Esophagus muscularis mucosa (tissue), 4 donors: ENCODE measurements around the gene FADS6. TPM values are rescaled to one million over a fixed set of nuclear protein-coding genes. Genes with fewer than 3 reads are reported as not detected.

Experiments used
- DNase-seq: peaks from one replicate; pipeline ENCODE4 v3.0.0-alpha.2; 2017; ENCODE audit errors: extremely low spot score
- H3K27ac ChIP-seq, 4 donors: fragments of 200-600 bp; sonication (generic); replicated peaks in 1 of 4; 1 replicate in 3 of 4; 2 replicates in 1 of 4; pipeline ENCODE4 v1.5.1; 2016 to 2019; ENCODE audit warnings: mild to moderate bottlenecking in 1 of 4
- H3K27me3 ChIP-seq, 4 donors: fragments of 200-600 bp; sonication (generic); one replicate each; pipeline versions ENCODE4 v1.5.1 to v1.6.0; 2016 to 2019
- H3K36me3 ChIP-seq, 4 donors: fragments of 200-600 bp; sonication (generic); one replicate each; pipeline ENCODE4 v1.5.1; 2016 to 2019
- H3K4me1 ChIP-seq, 4 donors: fragments of 200-600 bp; sonication (generic); one replicate each; pipeline ENCODE4 v1.5.1; 2016 to 2019
- H3K4me3 ChIP-seq, 4 donors: fragments of 200-600 bp; sonication (generic); 1 replicate in 2 of 4; 2 replicates in 2 of 4; pipeline ENCODE4 v1.5.1; 2016 to 2019; ENCODE audit warnings: mild to moderate bottlenecking in 4 of 4, moderate library complexity in 1 of 4
- H3K9me3 ChIP-seq, 4 donors: fragments of 200-600 bp; sonication (generic); 1 replicate in 3 of 4; 2 replicates in 1 of 4; pipeline ENCODE4 v1.5.1; 2016 to 2019
- CTCF ChIP-seq, 3 experiments: fragments of 200-600 bp in 2 of 3; fragments of 450-650 bp in 1 of 3; sonication (generic) in 2 of 3; IDR thresholded peaks; one replicate each; pipeline ENCODE4 v1.5.1; 2017 to 2019; ENCODE audit warnings: antibody characterized with exemption in 3 of 3, mild to moderate bottlenecking in 2 of 3, moderate library complexity in 1 of 3
- EP300 ChIP-seq: sonication (generic); formaldehyde crosslinking; IDR thresholded peaks from one replicate; pipeline ENCODE4 v1.6.1; 2017; ENCODE audit warnings: antibody characterized with exemption
- POLR2A ChIP-seq: fragments of 450-650 bp; IDR thresholded peaks from one replicate; pipeline ENCODE4 v1.6.1; 2017; ENCODE audit warnings: antibody characterized with exemption, moderate library complexity, mild to moderate bottlenecking, low read depth
- POLR2AphosphoS5 ChIP-seq, 2 donors: sonication (generic); formaldehyde crosslinking; IDR thresholded peaks; one replicate each; pipeline ENCODE4 v1.6.1; 2017; ENCODE audit warnings: antibody characterized with exemption in 2 of 2
- WGBS: methylation state at CpG from one replicate; pipeline ENCODE4 v1.1.5; 2018; 5-methylcytosine and 5-hydroxymethylcytosine counted together
- intact Hi-C: fragments of 100-400 bp; cut with DNase I; formaldehyde crosslinking; loops from one replicate; pipeline ENCODE4 v1.15.1; 2023
- total RNA-seq, 4 donors: library from RNA; depleted of rRNA; stranded (reverse); fragments of >200 nt; gene quantifications; one replicate each; pipeline versions ENCODE4 v1.1.0 to v1.2.1, GENCODE V29; 2016

Gene FADS6
- total RNA-seq, 4 donors from 2014 or later, result 0.33 TPM; not detected in 3

GRCh38 chr17:74830861-74831260, 62.6 kb downstream of the FADS6 start:
- DNase-seq, result no peak
- no peaks in the 10 kb centered on the region for H3K9me3 ChIP-seq
- no peak overlapping the region for H3K4me3 ChIP-seq
- H3K4me1 ChIP-seq, result no peaks in the 10 kb centered on the region
- H3K27ac ChIP-seq, result no peak overlapping the region
- H3K27me3 ChIP-seq, result no peaks in the 10 kb centered on the region
- WGBS, result 94% methylated on average over 12 of the region's 19 CpGs
- no peak for TF ChIP-seq POLR2AphosphoS5 (IDR thresholded peaks at IDR 0.05)
- TF ChIP-seq EP300, result no peak
- TF ChIP-seq POLR2A, result no peak
- no peak for TF ChIP-seq CTCF (IDR thresholded peaks at IDR 0.05)
- intact Hi-C loops, result no loop called here
- H3K36me3 ChIP-seq, result peaks cover 0 to 44% (median 23%) of the 10 kb centered on the region in 4 donors

GRCh38 chr17:74827800-74828199, 65.6 kb downstream of the FADS6 start:
- TF ChIP-seq POLR2AphosphoS5 (IDR thresholded peaks at IDR 0.05), result no peak
- intact Hi-C loops, result no loop called here

More at GRCh38 chr17:74827800-74828199, 65.6 kb downstream of the FADS6 start:
- no peaks in the 10 kb centered on the region for H3K9me3 ChIP-seq
- H3K36me3 ChIP-seq, result peaks cover 0 to 48% (median 29%) of the 10 kb centered on the region in 4 donors
- H3K4me3 ChIP-seq, result no peak overlapping the region
- DNase-seq, result no peak
- 88% methylated on average over 9 of the region's 11 CpGs for WGBS
- H3K27me3 ChIP-seq, result no peaks in the 10 kb centered on the region
- H3K27ac ChIP-seq, result no peak overlapping the region
- peaks cover 0 to 14% (median 7%) of the 10 kb centered on the region in 4 donors for H3K4me1 ChIP-seq

Other genes with a start within 250 kb of the FADS6 start
- under 1 TPM in 3 of 4 donors, not detected in 1; 0.26 to 0.99 (median 0.42) TPM for gene CD300LF, start 180.7 kb downstream of the FADS6 start, total RNA-seq
- gene RAB37, start 156.4 kb downstream of the FADS6 start, total RNA-seq, result 1 to 10 TPM; 1.4 to 3.3 (median 2.5) TPM
- 10 to 100 TPM in 2 of 4 donors, 1 to 10 TPM in 2; 8.9 to 12.1 (median 11.0) TPM for gene NHERF1, start 145.0 kb downstream of the FADS6 start, total RNA-seq
- 10 to 100 TPM; 10.4 to 22.4 (median 17.7) TPM for gene NAT9, start 117.3 kb downstream of the FADS6 start, total RNA-seq
- gene GRIN2C, start 33.7 kb downstream of the FADS6 start, total RNA-seq, result 1 to 10 TPM in 1 of 4 donors, under 1 TPM in 3; 0.17 to 2.5 (median 0.50) TPM
- gene FDXR, start 20.6 kb downstream of the FADS6 start, total RNA-seq, result 10 to 100 TPM in 1 of 4 donors, 1 to 10 TPM in 3; 4.9 to 10.6 (median 7.0) TPM
- gene USH1G, start 29.6 kb upstream of the FADS6 start, total RNA-seq, result under 1 TPM in 1 of 4 donors, not detected in 3; 0.39 TPM
- not detected for gene OTOP2, start 30.6 kb upstream of the FADS6 start, total RNA-seq
- not detected for gene OTOP3, start 42.3 kb upstream of the FADS6 start, total RNA-seq
- gene HID1, start 79.1 kb upstream of the FADS6 start, total RNA-seq, result 10 to 100 TPM in 2 of 4 donors, 1 to 10 TPM in 2; 4.5 to 17.1 (median 10.9) TPM
- 10 to 100 TPM; 14.6 to 36.7 (median 24.3) TPM for gene CDR2L, start 94.0 kb upstream of the FADS6 start, total RNA-seq
- gene MRPL58, start 119.0 kb upstream of the FADS6 start, total RNA-seq, result 10 to 100 TPM; 34.9 to 47.8 (median 40.2) TPM
- 100 to 1,000 TPM; 202 to 388 (median 256) TPM for gene ATP5PD, start 153.3 kb upstream of the FADS6 start, total RNA-seq
- 10 to 100 TPM; 20.3 to 37.7 (median 29.9) TPM for gene KCTD2, start 153.6 kb upstream of the FADS6 start, total RNA-seq
- 1 to 10 TPM; 3.8 to 9.7 (median 7.6) TPM for gene SLC16A5, start 194.3 kb upstream of the FADS6 start, total RNA-seq
- 10 to 100 TPM in 1 of 4 donors, 1 to 10 TPM in 3; 3.5 to 10.3 (median 6.7) TPM for gene ARMC7, start 216.3 kb upstream of the FADS6 start, total RNA-seq
- gene NT5C, start 238.1 kb upstream of the FADS6 start, total RNA-seq, result 10 to 100 TPM; 70.6 to 98.7 (median 75.1) TPM